Right renal pelvis (tissue), 4 donors: Measurements from ENCODE around the gene ZNF79. TPM values are rescaled to one million over a fixed set of nuclear protein-coding genes. Genes with fewer than 3 reads are reported as not detected.
"Not testable (repeated sequence)": the region's sequence is repeated elsewhere in the genome, so short reads cannot be mapped to it uniquely, and the experiment has no call there.

ENCODE experiments used
- DNase-seq, 4 donors: peaks; one replicate each; pipeline ENCODE4 v3.0.0-alpha.2; 2013; ENCODE audit warnings: low read depth in 4 of 4, low spot score in 3 of 4, missing footprints in 1 of 4
- polyA plus RNA-seq, 4 donors: library from polyadenylated mRNA; unstranded; fragments of 120-200 nt; gene quantifications; one replicate each; pipeline ENCODE4 v1.2.1, GENCODE V29; 2013; ENCODE audit not compliant: insufficient read length in 4 of 4

The ZNF79 gene
- polyA plus RNA-seq, 4 donors, result 6.3 to 8.3 (median 6.9) TPM

DNA sequence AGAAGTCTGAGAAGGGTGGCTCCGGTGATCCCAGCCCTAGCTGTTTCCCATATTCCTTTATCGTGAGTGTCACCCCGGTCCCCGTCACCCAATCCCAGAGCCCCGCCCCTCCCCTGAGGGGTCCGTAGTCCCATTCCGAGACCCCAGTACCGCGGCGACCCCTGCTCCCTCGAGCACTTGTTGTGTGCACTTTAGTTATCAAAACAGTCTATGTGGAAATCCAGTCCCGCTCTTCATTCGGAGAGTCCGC lies 27.4 kb downstream of the ZNF79 start:
- DNase-seq, result no peak

DNA sequence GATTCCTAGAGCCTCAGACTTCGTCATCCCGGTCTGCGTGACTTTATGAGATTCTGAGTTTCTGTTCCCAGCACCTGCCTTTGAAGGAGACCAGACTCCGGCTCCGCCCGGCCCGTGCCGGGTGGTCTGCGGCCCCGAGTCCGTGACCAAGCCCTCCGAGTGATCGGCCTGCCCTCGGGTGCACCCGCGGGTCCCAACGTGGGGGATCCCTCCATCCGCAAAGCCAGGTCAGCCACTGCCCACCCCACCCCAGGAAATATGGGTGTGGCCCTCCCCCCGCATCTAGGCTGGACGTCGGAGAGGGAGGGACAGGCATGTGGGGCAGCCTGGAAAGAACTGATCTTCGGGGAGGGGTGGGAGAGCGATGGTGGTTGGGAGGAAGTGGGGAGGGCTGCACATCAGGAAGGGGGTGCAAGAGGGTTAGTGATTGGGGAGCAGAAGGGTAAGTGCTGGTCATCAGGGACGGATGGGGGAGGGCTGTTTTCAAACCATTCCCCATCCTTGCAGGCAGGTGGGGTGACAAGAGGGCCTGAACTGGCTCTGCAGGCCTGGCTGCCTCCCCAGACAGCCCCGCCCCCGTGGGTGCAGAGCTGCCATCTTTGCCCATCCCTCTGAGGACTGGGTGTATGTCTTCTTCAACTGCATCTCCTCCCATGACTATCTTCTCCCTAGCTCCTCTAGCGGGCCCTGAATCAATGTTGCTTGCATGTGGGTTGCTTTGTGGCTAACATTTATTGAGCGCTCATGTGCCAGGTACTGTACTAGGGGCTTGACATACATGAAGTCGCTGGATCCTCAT lies 27.9 kb downstream of the ZNF79 start:
- peak in 1 of 4 donors; percentile 55 for DNase-seq

DNA sequence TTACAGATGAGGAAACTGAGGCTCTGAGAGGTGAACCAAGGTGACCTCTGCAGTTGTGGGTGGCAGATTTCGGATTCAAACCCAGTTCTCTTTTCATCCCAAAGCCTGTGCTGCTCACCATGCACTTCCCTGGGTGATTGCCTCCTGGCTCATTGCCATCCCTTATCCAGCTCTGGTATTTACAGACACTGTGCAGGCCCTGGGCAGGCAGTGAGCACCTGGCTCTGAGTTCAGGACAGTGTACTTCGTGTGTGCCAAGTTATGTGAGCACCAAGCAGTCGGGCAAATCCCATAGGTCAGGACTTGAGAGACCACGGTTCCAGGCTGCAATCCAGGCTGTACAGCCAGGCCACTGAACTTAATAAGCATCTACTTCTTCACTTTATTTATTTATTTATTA lies 28.5 kb downstream of the ZNF79 start:
- DNase-seq, result peak in 1 of 4 donors; percentile 3

DNA sequence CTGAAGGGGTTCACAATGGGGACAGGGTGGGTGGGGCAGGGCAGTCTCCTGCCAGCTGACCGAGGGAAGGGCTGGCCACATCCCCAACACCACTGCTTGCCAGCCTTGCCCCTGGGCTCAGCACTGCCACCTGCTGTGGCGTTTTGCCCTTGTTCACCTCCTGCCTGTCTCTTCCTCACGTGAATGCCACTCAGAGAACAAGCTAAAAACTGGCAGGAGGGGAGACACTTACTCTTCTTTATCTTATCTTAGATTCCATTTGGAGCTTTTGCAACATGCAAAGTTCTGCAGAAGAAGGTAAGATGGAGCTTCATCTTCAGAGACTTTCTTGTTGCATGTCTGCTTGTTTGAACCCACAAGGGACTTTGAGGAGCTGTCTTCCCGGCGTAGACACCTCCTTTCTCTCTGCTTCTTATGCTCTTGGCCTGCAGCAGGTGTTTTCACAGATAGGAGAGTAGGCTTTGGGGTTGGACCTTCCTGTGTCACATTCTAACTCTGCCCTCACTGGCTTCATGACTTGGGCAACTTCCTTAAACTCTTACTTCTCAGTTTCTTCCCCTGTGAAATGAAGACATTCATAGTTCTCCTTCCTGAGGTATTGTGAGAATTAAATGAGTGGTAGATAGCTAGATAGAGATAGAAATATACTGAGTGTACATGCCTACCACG lies 31.3 kb downstream of the ZNF79 start:
- no peak for DNase-seq

DNA sequence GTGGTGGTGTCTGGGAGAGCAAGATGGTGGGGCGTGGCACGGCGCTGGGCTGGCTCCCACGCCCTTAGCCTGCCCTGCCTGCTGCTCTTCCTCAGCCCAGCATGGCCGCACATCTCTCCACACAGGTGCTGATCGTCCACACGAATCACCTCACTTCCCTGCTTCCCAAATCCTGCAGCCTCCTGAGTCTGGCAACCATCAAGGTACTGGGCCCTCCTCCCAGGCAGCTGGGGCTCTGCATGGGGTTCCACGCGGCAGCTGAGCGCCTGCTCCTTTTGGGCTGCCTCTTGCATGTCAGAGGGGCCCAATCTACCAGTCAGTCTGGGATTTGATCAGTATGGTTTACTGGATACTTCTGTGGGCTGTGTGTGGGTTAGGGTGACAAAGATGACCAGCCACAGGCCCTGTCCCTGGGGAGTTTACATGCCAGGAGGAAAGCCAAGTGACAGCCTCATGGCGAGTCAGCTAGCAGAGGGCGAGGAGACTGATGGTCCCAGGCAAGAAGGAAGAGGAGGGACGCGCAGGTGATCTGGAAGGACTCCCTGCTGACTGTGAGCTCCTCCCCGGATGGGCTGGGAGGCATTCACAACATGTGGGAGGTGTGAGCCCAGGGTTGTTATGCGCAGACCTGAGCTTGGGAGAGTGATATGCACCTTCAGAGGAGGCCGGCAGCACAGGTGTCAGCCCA lies 33.2 kb downstream of the ZNF79 start:
- no peak for DNase-seq

DNA sequence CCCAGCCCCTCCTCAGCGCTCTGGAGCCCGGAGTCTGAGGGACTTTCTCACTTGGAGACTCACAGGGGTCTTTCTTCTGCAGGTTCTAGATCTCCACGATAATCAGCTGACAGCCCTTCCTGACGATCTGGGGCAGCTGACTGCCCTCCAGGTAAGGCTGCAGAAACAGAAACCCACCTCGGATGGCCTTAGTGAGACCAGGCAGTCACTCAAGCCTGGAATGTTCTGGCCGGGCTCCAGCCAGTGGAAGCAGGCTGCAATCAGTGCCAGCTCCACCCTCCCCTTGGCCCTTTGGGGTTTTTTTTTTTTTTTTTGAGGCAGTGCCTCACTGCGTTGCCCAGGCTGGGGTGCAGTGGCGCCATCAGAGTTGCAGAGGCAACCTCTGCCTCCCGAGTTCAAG lies 34.7 kb downstream of the ZNF79 start:
- no peak for DNase-seq

DNA sequence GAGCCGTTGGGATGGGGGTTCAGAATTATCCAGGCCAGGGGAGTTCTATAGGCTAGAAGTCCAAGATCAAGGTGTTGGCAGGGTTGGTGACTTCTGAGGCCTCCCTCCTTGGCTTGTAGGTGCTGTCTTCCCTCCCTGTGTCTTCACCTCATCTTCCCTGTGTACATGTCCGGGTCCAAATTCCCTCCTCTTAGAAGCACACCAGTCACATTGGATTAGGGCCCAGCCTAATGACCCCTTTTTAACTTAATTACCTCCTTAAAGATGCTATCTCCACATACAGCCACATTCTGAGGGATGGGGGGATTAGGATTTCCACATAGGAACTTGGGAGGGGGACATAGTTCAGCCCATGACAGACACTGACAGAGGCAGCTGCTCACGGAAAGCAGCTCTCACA lies 39.2 kb downstream of the ZNF79 start:
- no peak for DNase-seq

DNA sequence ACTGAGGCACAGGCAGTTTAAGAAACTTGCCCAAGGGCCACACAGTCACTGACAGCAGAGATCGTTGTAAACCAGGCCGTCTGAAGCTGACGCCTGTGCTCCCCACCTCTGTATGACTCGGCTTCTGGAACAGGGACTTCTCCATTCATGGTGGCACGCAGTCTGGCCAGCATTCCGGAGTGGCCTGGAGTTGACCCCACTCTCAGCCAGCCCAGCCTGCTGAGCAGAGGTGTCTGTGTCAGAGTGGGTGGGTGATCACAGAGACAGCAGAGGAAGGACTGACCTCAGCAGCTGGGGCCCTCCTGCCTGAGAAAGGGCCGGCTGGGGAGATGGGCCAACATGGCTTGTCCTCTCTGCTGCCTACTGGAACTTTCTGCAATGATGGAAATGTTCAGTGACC lies 39.7 kb downstream of the ZNF79 start:
- no peak for DNase-seq

DNA sequence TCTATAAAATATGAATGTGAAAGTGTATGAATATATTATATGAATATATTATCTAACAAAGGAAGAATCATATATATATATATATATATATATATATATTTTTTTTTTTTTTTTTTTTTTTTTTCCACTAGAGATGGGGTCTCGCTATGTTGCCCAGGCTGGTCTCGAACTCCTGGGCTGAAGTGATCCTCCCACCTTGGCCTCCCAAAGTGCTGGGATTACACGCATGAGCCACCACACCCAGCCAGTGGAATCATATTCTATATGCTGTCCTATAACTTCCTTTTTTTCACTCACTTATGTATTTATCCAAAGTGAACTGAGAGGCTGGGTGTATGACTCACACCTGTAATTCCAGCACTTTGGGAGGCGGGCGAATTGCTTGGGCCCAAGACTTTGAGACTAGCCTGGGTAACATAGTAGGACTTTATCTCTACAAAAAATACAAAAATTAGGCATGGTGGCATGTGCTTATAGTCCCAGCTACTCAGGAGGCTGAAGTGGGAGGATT lies 42.3 kb downstream of the ZNF79 start:
- DNase-seq, result not testable (repeated sequence)

DNA sequence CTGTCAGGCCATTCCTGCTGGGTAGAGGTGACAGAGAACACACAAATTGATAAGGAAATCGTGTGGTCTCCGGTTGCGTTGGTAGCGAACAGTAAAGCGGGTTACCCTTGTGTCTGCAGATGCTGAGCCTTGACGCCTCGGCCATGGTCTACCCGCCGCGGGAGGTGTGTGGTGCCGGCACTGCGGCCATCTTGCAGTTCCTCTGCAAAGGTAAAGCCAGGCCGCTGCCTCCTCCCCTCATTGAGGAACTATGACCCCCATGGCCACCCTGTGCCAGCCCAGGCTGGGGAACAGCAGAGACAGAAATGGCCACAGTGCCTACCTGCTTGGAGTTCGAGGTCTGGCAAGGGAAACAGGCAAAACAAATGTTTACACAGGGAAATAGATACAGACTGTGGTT lies 43.4 kb downstream of the ZNF79 start:
- no peak for DNase-seq

DNA sequence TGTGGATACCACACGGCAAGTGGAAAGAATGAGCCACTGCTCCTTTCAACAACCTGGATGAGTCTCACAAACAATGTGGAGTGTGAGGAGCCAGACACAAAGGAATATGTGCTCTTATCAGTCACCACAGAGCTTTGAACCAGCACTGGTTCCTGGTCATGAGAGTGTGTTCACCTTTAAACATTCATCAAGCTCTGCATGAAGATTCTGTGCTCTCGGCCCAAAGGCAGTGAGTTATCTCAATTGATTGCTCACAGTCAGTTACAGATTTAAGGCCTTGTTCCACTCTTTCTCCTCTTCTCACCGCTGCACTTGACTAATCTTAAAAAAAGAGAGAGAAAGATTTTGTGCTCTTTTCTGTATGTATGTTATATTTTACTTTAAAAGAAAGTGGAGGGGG lies 46.5 kb downstream of the ZNF79 start:
- no peak for DNase-seq

DNA sequence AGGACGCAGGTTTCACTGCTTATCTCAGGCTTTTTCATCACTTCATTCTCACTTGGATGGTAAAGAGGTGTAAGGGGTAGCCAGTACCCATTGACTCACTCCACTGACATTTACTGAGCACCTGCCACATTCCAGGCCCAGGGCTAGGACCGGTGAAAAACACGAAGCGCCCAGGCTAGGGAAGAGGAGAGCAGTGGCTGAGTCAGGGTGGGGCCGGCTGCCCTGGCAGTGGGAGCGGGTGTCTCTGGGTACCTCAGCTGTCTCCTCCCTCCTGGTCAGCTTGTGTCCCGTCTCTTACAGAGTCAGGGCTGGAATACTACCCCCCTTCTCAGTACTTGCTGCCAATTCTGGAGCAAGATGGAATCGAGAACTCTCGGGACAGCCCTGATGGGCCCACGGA lies 49.3 kb downstream of the ZNF79 start:
- DNase-seq, result no peak

DNA sequence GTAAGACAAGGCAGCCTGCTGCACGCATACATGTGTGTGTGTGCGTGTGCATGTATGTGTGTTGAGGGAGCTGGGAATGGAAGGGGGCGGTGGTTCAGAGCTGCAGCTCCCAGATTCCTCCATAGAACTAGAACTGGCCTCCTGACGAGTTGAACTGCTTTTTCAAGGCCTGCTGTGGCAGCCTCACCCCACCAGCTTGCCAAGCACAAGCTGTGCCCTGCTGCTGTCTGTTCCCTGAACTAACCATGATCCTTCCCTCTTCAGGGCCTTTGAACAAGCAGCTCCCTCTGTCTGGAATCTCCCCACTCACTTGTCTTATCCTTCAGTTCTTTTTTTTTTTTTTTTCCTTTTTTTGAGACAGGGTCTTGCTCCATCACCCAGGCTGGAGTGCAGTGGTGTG lies 49.8 kb downstream of the ZNF79 start:
- no peak for DNase-seq

DNA sequence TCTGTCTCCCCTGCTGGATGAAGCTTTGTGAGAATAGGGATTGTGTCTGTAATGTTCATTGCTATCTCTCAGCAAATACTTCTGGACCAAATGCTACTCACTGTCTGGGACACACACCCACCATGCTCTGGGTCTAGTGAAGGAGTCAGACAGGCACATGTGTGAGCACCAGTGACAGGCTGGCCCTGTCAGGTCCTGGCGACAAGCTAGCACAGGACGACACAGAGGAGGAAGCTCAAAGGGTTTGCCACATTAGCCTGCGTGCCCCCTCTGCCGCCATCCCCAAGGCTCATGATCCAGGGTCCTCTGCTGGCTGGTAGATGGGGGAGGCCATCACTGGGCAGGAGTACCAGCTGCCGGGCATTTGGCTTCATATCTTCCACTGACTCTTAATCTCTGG lies 50.4 kb downstream of the ZNF79 start:
- no peak for DNase-seq

DNA sequence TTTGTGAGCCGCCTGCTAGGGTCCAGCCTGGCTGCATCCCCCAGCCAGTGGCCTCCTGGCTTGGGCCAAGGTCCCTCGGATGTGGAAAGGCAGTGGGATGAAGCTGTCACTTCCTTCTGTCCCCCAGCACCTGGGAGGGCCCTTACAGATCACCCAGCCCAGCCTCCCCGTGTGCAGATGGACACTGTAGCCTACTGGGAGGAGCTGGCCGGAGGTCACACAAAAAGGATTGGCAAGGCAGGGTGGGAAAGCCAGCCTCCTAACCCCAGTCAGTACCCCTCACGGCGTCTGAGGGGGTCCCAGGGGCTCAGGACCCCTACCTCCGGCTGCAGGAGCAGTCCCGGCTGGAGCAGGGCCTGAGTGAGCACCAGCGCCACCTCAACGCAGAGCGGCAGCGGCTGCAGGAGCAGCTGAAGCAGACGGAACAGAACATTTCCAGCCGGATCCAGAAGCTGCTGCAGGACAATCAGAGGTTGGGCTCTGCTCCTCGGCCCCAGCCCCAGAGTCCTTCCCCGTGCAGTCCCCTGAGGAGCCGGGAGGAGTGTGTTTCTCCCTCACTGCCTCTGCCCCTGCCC lies 55.4 kb downstream of the ZNF79 start:
- DNase-seq, result no peak

DNA sequence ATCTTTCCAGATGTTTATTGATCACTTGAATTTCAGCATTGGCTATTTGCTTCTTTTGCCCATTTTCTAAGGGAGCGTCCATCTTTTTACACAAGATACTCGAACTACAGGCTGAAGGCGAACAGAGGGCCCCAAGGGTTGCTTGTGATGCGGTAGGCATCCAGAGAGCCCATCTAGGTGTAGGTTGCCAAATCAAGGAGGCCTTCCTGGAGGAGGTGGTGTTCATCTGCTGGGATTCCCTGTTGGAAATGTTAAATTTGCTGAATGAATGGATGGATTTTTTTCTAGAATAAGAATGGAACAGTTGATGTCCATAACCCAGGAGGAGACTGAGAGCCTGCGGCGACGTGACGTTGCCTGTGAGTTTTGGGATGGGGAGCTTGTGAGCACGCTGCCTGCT lies 58.5 kb downstream of the ZNF79 start:
- no peak for DNase-seq

DNA sequence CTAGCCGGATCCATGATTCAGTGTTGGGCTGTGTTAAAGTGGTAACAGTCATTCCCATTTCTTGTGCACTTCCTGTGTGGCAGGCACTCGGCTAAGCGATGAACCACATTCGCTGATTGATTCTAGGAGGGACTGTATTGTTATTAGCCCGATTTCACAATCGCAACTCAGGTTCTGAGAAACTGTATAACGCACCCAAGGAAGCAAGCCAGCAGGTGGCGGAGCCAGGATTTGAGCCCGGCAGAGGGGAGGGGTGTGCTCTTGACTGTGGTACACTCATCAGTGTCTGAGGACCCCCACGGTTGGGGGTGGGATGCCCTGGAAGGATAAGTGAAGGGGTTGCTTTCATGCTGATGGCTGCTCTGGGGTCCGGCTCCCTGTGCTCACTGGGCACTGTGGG lies 61.8 kb downstream of the ZNF79 start:
- DNase-seq, result no peak

DNA sequence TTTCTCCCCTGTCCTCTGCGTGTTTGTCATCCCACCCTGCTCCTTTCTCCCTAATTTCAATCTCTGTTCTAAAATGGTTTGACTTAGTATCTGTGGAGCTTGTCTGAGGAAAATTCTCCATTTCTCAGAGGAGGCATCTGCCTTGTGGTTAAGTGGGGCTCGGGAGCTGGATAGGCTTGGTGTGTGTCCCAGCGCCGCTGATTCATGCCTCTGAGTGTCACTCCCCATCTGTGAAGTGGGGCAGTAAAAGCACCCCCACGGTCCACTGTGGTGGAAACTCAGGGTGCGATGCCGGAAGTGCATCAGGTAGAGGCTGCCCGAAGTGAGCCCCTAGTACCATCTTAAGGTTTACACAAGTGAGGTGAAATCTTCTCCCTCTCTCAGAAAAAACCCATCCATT lies 64.8 kb downstream of the ZNF79 start:
- no peak for DNase-seq

DNA sequence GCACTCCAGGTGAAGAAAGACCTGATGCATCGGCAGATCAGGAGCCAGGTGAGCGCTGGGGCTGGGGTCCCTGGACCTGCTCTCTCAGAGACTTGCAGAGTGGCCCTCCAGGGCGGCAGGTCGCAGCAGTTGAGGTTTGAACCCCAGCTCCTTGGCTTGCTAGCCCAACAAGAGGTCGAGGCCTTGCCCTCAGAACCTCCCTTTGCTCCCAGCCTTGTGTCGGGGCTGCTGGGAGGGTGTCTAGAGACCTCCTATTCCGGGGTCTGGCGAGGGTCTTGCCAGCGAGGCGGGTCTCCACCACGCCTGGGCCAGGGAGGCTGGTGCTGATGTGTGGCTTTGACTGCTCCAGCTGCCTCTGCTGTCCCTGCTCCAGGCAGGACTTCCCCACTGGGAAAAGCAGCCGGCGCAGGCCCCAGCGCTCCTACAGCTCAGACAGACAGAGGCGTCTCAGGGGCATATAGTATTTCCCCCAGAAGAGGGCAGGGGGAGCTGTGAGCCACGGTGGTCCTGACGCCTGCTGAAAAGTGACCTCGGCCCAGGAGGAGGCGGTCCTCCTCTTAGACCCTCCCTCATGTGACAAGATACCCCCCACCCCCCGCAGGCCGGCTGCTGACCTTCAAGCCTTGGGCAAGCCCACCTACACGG lies 65.4 kb downstream of the ZNF79 start:
- peak in 1 of 4 donors; percentile 14 for DNase-seq

DNA sequence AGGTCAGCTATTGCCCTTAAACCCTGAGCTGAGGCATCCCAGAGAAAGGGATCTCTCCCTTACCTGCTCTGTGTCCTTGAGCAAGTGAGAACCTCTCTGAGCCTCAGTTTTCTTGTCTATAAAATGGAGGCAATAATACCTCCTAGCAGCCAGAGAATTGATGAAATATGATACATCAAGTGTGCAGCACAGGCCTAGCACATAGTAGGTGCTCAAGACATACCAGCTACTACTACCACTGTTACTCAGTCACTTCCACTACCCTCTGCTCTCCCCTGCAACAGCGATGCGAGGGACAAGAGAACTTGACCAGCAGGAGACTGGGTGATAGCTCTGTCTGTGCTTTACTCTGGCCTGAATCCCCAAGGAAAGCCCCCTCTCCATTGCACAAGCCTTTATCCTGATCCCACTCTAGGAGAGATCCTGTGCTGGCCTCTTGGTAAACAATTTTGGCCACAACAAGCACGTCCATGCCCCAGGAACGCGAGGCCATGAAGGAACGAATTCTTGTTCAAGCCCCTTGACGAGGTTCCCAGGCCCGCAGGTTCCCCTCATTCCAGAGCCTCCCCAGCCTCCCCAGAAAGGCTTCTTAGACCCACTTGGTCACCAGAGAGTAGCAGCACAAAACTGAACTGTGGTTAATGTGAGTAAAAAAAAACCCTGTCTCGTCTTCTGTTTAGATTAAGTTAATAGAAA lies 66.5 kb downstream of the ZNF79 start:
- no peak for DNase-seq
